Ammon's horn (tissue), 1 donor: Measurements from ENCODE around the gene IER5L.
A peak's percentile ranks its signal among the peaks of the same experiment; 100 is the strongest.
"Not testable (repeated sequence)": the region's sequence is repeated elsewhere in the genome, so short reads cannot be mapped to it uniquely, and the experiment has no call there.

ENCODE experiments used
- DNase-seq: peaks from one replicate; pipeline ENCODE4 v3.0.0-alpha.2; 2016; ENCODE audit warnings: low spot score

The IER5L gene

DNA sequence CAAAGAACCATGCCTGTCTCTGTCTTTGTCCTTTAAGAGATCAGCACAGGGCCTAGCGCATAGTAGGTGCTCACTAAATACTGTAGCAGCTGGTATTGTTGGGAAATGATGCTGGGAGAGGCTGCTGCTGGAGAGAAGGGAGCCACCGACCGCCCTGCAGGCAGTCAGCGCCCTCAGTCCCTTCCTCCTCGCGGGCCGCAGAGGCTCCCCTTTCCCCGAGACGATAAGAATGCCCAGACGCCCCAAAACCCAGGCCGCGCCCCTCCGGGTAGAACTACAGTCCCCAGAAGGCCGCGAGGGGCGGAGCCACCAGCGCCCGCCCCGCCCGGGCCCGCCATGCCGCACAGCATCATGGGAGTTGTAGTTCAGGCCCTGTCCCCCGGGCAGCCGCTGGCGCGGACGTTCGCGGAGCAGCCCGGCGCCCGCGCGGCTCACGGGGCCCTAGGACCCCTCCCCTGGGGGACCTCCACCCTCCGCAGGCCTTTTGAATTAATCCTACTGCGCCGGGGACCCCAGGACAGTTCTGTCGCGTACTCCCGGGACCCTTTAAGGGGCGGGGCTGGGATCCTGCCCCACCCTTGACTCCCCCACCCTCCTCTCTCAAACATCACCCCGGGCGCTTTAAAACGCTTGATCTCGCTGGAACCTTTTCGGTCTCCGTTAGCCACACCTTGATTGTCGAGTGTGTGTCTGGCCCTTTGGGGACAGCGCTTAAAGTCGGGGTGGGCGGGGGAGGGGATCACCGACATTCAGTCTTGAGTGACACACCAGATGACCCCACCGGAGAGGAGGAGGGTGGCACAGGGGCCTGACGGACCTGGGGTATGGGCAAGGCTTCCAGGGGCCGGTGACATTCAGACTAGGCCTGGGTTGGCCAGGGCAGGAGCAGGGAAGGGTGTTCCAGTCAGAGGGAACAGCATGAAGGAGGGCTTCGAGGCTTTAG, 24.8 kb upstream of the IER5L start:
- DNase-seq: peak; percentile 84

DNA sequence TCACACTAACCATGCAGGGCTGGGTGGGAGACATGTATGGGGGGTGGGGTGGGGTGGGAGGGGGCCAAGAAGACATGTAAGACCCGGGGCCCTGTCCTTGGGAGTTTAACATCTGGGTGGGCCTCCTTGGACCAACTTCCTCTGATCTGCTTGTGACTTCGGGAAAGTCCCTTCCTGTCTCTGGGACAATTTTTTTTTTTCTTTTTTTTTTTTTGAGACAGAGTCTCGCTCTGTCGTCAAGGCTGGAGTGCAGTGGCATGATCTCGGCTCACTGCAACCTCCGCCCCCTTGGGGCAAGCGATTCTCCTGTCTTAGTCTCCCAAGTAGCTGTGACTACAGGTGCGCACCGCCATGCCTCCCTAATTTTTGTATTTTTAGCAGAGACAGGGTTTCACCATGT, 23.8 kb upstream of the IER5L start:
- no peak for DNase-seq

DNA sequence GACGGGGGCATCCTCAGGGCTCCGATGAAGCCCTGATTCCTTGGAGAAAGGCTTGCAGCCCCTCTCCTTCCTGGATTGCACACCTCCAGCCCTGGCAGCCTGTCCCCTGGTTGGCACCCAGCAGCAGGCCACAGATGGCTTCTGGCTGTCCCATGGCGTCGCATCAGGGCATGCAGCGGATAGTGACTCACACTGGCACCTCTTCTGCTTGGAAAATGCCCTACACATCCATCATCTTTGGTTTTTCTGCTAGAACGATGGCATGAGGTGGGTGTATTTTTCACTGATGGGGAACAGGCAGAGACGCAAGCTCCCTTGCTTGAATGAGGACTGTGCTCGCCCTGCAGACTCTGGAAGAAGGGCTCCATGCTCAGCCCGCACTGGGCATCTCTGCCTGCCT, 23.2 kb upstream of the IER5L start:
- no peak for DNase-seq

DNA sequence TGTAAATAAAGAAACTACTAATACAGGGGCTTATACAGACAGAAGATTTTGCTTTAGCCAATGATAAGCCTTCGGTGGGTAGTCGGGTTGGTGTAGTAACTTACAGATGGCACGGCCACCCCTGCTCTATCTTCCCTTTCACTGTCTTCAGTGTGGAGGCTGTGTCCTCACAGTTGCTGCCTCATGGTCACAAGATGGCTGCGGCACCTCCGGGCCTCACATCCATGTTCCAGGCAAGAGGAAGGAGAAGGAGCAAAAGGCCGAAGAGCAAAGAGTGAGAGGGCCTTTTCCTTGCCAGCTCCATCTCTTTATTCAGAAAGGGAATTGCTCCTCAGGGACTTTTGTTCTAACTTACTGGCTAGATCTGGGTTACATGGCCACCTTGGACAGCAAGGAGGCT, 22.2 kb upstream of the IER5L start:
- no peak for DNase-seq

DNA sequence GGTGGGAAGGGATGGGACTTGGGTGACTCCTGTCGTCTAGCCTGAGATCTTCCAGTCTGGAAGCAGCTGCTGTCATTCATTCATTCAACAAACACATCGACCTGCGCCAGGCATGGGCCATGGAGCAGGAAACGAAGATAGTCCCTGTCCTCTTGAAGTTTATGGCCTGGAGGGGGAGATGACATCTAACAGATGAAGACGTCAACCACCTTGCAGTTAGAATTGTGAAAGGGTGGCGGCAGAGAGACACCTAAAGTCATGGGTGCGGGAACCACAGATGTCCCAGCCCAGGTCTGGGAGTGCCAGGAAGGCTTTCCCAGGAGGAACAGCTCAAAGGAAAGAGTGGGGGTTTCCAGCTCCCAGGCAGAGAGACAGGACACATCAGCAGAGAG, 21.0 kb upstream of the IER5L start:
- no peak for DNase-seq

DNA sequence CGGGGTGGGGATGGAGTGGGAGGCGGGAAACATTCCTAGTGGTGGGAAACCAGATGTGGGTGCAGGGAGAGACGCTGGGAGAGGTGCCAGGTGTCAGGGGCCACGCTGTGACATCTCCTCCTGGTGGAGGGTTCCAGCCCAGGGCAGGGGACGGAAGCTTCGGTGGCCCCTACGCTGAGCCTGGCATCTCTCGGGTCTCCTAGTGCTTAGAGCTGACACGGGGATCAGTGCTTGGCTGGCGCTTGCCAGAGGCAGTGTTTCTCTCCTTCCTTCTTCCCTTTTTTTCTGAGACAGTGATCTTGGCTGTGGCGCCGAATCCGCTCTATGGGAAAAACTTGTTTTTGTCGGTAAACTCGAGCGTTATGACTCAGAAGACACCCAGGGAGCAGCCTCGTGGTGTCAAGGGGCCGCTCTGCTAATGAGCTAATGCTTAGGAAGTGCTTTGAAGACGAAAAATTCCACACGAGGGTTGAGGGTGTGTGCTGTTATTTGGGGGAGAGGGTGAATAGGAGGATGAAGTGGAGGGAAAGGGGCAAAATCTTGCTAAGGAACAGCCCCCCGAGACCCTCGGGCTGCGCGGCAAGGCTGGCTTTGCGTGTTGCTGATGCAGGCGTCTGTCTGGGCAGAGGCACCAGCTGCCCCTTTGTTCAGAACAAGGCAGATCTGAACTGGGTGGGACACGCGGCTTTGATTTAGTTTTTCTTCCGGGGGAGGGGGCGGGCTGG, 20.4 kb upstream of the IER5L start:
- no peak for DNase-seq

DNA sequence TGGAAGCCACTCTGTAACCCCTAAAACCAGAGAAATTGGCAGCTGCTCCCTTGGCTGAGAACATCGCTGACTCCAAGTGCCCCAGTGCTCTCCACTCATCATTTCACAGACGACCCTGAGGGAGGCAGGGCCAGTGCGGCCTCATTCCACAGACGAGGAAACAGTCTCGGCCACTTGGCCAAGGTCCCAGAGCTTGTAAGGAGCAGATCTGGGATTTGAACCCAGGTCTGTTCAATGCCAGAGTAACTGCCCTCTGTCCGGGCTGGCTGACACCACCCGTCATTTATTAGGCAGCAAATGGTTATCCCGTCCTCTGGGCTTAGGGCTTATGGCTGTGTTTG, 19.9 kb upstream of the IER5L start:
- no peak for DNase-seq

DNA sequence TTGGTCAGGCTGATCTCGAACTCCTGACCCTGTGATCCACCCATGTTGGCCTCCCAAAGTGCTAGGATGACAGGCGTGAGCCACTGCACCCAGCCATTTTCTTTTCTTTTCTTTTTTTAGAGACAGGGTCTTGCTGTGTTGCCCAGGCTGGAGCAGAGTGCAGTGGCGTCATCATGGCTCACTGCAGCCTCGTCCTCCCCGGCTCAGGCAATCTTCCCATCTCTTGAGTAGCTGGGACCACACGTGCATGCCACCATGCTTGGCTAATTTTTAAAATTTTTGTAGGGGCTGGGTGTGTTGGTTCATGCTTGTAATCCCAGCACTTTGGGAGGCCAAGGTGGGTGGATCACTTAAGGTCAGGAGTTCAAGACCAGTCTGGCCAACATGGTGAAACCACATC, 19.0 kb upstream of the IER5L start:
- DNase-seq: not testable (repeated sequence)

DNA sequence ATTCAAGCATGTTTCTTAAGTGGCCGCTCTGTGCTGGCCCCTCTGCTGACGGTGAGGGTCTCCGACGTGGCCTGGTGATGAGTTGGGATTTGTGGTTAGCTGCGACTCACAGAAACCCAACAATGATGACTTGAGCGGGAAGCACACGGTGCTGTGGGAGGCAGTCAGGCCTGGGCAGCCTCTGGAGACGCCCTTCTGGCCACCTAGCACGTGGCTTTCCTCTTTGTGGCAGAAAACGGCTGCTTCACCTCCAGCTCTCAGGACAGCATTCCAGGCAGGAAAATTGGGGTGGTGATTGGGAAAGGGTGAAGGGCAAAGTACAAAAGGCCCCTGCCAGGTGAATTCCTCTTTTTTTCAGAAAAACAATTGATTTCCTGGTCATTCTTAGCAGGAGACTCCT, 17.5 kb upstream of the IER5L start:
- DNase-seq: no peak

DNA sequence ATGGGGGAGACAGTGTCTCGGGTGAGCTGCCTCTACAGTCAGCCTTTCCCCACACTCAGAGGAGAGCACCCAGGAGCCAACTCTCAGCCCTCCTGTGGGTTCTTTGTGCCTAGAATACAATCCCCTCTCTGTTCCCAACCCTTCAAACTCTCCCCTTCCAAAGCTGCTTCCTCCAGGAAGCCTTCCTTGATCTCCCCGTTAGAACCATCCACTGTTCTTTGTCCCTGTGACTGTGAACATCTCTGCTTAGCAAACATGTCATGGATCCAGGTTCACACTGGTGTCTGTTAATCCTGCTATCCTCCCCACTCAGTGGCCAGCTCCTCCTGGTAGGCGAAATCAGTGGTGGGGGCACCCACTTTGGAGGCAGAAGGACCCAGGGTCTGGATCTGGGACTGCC, 16.2 kb upstream of the IER5L start:
- DNase-seq: no peak

DNA sequence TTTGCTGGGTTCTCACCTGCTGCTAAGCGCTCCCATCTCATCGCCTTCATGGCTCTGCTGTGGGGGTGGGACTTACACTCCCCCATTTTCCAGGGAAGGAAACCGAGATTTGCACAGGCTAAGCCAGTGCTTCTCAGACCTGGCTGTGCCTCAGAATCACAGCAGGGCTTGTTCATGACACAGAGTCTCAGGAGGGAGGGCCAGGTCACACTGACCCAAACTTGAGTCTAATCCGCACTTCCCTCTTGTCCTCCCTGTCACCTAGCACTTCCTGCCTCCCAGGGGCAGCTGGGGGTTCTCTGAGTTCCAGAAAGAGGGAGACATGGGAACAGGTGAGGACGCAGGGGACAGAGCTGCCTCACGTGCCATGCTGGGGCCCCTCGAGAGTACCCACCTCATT, 15.6 kb upstream of the IER5L start:
- no peak for DNase-seq

DNA sequence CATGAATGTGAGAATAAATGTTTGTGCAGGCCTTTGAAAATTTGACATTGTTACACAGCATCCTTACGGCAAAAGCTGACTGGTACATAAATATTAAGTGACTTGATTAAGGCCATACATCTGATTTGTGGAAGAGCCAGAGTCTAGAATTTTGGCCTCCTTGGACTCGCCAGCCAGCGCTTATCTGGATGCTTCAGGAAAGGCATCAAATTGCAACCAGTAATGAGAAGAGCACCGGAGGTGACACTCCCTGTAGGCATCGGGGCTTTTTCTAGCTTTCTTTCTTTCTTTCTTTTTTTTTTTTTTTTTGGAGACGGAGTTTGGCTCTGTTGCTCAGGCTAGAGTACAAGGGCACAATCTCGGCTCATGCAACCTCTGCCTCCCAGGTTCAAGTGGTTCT, 13.2 kb upstream of the IER5L start:
- no peak for DNase-seq

DNA sequence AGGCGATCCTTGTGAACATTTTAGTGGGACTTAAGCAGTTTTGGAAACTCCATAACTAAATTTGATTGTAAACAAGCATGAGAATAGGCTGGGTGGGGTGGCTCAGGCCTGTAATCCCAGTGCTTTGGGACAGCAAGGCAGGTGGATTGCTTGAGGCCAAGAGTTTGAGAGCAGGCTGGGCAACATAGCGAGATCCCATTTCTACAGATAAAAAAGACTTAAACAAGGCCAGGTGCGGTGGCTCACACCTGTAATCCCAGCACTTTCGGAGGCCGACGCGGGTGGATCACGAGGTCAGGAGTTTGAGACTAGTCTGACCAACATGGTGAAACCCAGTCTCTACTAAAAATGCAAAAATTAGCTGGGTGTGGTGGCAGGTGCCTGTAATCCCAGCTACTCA, 11.9 kb upstream of the IER5L start:
- DNase-seq: not testable (repeated sequence)

DNA sequence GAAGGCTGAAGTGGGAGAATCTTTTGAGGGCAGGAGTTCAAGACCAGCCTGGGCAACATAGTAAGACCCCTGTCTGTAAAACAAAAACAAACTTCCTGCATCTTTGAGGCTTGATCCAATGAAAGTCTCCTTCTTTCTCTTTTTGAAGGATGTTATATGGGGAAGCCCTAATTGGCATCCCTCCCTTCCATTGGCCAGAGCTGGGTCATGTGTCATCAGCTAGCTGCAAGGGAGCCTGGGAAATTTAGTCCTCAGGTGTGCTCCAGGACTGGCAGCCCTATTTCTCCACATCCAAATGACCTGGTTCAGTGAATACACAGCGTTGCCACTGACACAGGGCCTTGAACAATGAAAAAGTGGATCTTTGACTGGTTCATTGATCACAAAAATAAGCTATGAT, 9.0 kb upstream of the IER5L start:
- DNase-seq: no peak

DNA sequence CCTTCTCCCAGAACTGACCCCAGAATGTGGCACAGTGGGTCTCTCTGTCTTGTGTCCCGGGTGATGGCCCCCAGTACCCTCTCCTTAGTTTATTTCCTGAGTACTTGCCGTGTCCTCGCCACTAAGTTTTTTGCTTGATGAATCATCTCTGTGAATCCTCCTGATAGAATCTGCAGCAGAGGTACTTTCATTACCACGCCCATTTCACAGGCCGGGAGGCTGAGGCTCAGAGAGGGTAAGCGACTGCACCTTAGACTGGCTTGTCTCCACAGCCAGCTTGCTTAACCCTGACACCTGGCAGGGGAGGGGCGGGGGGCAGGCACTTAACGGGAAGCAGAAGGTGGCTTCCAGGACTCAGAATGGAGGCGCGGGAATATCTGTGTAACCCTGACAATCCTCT, 7.9 kb upstream of the IER5L start:
- no peak for DNase-seq

DNA sequence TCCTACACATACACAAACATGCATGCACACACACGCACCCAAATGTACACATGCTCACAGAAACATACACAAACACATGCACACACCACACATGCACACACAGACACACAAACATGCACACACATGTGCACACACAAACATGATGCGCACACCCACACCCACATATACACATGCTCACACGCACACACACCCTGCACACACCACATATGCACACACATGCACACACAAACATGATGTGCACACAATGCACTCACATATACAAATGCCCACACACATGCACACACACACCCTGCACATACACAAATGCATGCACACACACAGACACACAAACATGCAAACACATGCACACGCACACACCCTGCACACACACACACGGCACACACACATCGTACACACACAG, 7.3 kb upstream of the IER5L start:
- DNase-seq: no peak

DNA sequence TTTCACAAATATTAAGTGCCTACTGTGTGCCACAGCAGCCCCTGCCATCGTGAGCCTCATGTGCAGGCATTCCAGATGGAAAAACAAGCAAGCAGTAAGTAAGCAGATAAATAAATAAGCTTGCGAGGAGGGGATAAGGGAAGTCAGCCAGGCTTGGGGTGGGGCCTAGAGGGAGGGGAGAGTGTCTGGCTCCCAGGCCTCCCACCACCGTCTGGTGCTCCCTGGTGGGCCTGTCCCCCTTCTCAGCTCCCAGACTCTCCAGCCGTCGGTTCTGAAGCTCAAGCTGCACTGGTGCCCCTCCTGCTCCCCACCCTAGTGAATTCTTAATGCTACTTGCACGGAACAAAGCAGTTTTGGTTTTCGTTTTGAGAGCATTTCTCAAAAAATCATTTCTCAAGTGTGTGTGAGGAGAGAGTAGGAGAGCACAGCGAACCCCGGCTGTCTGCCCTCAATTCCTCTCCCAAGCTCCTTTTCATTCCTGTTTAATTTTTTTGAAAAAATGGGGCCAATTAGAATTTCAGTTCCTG, 6.6 kb upstream of the IER5L start:
- no peak for DNase-seq

DNA sequence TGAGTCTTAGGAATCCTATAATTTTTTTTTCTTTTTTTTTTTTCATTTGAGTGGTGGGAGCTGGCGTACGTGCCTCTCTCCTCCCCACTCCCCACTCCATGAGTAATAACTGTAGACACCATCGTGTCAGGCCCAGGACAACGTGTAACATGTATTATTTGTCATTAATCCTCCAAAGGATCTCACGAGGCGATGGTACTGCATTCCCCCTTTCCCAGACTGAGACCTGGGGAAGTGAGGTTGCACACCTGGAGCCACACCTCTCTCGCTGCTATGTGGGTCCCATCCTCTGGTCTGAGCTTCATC, 6.1 kb upstream of the IER5L start:
- DNase-seq: no peak

DNA sequence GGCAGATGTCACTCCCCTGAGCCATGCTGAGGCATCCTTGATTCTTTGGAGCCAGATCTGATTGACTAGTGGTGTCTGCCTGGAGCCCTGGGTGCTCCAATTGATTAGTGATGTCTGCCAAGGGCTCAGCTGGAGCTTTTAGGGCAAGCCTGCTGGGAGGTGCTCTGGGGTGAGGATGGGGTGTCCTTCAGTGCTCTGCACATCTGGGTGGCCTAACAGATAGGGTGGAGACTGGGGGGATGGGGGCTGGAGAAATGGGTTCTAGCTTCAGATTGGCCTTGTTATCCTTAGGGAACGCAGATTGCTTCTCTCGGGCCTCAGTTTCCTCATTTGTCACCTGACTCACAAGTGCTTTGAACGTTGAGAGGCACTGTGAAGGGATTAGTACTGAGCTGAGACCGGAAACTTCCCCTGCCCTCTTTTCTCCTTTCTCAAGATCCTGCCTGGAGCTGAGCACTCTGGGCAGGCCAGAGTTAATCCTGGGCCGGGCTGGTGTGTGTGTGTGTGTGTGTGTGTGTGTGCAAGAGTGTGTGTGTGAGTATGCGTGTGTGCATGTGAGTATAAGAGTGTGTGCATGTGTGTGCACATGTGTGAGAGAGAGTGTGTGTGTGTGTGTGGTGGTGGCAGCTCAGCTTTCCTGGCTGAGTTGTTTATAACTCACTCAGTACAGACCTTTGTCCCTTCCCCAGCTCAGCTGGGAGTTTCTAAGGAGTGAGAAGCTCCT, 5.6 kb upstream of the IER5L start:
- no peak for DNase-seq

DNA sequence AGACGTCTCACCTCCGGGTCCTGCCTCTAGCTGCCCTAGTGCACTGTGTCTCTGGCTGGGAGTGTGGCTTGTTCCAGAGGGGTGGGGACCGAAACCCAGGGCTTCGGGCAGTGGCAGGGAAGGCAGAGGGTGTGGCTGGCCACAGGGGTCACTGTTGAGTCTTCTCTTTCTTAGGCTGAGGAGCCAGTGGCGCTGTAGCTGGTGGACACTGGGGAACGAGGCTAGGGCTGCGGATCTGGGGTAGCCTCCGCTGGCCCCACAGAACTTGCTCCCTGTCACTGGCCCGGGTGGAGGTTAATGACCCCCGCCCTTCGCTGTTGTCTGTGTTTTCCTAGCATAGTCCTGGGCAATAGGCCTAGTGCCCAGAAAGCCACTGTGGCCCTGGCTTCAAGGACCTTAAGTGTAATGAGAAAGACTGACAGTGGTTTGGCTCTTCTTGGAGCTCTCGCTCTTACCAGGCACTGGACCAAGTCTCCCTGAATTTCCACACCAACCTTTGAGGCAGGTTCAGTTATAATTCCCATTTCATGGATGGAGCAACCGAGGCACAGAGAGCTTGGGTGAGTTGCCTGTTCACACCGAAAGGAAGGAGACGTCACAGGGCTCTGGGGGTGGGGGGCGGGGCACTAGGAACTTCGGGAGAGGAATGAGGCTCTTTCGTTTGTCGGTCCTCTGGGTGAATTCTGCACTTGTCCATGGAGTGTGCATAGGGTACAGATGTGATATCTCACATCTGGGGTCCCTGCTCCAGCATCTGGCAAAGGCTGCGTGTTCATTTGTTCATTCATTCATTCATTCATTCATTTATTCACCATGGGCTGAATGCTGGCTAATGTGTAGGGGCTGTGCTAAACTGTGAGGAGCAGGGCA, 4.8 kb upstream of the IER5L start:
- no peak for DNase-seq

DNA sequence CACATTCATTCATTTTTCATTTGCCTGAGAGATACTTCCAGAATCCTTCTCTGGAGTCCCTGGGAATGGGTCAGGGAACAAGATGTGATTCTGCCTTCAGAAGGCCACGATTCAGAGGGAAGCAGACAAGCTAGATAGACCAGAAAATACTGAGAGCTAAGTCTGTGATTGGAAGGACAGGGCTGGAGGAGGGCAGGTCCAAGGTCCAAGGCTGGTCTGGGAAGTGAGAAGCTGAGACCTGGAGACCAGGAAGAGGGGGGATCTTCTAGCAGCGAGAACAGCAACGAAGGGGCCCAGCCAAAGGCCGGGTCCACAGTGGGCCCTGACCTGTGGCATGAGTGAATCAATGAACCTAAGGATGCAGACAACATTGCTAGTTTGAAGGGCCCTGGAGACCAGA, 4.1 kb upstream of the IER5L start:
- no peak for DNase-seq

DNA sequence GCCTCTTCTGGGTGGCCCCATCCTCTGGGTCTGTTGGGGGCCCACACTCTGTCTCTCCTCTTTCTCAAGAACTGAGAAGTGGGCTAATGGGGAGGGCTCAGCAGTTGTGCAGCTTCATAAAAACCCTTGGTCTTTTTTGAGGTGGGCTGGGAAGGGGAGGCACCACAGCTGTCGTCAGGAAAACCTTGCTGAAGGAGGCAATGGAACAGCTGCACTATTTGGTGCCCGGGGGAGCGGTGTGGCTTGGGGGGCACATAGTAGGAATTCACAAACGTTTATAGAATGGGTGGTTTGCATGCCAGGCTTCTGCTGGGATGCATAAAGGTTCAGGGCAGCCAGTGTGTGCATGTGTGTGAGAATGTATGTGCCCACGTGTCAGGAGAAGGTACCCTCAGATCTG, 3.2 kb upstream of the IER5L start:
- no peak for DNase-seq
